ENCODE results near the gene RPUSD1.
"Not testable (repeated sequence)": the region's sequence is repeated elsewhere in the genome, so short reads cannot be mapped to it uniquely, and the experiment has no call there.

The RPUSD1 gene

DNA sequence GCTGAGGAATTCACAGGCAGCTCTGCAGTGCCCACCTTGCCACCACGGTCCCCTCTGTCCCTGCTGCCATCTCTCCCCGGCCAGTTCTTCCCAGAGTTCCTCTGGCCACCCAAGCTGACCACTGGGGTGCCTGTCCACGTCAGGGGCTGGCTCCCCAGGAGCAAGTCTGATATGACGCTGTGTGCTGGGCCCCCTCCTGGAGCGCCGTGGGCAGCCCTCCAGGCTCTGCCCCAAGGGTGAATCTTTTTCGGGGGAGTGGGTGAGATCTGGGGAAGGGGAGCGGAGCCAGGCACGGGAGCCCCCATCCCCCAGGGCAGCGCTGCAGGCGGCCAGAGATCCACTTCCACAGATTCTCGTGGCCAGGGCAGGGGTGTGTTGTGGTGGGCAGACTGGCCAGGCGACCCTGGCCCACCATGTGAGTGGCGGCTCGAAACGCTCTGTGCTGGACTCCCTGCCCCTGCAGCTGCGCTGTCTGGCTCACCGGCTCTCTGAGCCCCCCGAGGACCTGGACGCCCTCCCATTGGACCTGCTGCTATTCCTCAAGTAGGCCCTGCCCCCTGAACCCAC is 23.9 kb downstream of the RPUSD1 start:
- ATAC-seq: no peak

DNA sequence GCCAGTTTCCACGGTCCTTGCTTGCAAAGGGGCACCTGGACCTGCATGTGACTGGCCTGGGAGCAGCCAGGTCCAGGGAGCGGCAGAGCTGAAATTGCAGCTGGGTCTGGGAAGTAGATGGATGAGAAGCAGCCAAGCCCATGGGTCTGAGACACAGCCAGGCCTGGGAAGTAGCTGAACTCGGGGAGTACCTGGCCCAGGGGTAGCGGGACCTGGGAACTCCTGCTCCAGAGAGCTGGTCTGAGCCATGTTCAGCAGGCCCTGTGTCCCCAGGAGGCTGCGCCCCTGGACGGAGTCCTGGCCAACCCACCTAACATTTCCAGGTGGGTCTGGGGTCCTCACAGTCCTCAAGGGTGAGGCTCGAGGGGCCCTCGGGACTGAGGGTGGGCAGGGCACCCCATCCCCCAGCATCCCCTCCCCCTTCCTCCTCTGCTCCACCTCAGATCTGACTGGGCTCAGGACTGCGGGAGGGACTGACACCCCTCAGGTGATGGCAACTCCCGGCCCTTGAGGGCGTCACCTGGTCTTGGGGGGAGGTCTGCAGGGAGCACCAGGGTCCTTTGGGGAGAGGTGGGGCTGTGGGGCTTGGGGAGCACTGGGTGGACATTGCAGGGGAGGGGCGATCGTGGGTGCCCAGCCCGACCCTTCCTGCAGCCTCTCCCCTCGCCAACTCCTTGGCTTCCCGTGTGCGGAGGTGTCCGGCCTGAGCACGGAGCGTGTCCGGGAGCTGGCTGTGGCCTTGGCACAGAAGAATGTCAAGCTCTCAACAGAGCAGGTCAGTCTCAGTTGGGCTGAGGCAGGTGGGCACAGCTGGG is 24.6 kb downstream of the RPUSD1 start:
- no peak for ATAC-seq

DNA sequence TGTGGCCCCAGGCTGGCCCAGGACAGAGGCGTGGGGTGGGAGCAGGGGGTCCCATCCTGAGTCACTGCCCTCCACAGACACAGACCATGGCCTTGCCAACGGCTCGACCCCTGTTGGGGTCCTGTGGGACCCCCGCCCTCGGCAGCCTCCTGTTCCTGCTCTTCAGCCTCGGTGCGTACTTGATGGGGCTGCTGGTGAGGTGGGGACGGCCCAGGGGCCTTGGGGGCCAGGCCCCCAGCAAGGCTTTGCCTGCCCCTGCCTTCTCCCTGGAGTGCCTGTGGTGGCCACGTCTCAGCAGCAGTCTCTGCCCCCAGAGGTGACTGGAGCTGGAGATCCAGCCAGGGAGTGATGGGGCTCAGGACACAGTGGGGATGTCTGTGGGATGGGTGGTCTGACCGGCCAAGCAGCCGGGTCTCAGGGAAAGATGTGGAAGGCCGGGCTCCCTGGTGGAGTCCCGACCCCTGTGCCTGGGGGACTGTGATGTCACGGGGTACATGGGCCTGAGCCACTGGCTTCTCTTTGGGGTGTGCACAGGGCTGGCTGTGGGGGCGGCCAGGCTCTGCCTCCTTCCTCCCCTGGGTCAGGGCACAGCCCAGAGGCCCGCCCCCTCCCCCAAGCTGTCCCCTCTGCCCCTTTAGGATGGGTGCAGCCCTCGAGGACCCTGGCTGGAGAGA is 25.4 kb downstream of the RPUSD1 start:
- no peak for ATAC-seq

DNA sequence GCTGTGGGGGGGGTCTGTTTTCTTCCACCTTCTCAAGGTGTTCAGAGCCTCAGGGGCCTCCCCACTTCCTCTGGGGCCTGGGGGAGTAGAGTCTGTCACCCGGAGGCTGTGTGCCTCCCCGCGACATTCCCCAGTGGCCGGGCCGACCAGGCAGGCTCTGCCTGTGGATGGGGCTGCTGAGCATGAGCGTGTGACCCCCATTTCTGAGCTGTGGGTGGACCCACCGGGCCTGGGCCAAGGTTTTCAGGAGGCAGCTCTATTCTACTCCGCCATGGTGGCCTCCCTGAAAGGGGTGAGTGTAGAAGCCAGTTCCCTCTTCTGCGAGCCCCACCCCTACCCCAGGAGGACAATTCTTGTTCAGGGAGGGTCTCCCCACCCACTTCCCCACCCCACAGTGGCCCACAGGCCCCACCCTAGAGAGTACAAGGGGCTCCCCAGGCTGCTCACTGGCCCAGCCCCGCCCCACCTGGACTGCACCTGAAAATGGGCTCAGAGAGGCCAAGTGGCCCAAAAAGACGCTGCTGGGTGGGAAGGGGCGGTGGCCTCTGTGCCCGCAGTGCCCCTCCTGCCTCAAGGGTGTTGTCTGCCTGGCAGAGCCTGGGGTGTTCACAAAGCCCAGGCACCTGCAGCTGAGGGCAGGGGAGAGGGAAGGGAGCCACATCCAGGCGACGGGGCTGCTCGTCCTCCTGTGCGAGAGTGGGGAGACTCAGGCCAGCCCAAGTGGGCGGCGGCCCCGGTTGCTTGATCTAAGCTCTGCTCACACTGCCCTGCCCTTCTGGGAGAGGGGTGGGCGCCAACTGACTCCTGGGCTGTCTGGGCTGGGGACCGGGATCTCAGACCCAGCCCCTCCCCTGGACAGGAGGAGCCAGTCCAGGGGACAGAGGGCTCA is 26.3 kb downstream of the RPUSD1 start:
- ATAC-seq: no peak

DNA sequence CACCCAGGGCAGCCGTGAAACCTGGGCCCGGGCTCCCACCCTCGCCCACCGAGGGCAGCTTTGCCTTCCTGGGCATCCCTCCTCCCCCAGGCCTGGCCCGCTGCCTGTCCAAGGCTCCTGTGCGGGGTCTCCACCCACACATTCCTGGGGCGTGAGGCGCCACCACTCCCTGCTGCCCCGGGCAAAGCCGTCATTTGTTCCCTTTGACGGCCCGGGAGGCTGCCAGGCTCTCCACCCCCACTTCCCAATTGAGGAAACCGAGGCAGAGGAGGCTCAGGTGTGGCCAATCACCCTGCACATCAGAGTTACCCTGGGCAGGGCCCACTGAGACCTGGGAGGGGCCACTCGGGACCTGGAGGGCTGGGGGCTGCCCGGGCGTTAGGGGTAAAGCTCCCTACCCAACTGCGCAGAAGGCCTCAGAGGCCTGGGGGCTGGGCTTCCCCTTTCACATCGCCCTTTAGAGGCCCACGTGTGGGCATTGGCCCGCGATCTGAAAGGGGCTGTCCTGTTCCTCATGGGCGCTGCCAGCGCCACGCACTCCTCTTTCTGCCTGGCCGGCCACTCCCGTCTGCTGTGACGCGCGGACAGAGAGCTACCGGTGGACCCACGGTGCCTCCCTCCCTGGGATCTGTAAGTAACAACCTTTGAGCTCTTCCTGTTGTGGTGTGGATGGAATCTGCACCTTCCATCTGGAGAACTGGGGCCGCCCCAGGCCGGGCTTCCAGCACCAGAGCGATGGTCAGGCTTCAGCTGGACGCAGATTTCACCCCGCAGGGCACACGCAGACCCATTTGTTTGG is 27.4 kb downstream of the RPUSD1 start, which contains the start of gene MSLN:
Gene MSLN, plus strand, starts transcription at position 190 of the 799 bp plus-strand sequence. CDS start 1,947 bp downstream, outside the sequence.
- no peak for ATAC-seq

DNA sequence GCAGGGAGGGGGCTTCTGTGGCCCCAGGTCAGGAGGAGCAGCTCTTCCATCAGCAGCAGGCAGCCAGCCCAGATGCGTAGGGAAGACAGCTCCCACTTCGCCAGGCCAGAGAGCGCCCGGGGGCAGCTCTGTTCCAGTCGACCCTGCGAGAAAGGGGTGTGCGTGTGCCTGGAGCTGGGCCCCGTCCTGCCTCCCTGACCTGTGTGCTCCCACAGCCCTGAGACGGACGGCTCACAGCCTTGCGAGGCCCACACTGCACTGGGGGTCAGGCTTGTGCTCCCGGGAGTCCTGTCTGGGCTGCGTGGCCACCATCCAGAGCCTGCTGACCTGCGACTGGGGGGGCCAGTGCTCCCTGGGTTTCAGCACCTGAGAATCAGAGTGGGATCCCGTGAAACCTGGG is 28.1 kb downstream of the RPUSD1 start:
- no peak for ATAC-seq

DNA sequence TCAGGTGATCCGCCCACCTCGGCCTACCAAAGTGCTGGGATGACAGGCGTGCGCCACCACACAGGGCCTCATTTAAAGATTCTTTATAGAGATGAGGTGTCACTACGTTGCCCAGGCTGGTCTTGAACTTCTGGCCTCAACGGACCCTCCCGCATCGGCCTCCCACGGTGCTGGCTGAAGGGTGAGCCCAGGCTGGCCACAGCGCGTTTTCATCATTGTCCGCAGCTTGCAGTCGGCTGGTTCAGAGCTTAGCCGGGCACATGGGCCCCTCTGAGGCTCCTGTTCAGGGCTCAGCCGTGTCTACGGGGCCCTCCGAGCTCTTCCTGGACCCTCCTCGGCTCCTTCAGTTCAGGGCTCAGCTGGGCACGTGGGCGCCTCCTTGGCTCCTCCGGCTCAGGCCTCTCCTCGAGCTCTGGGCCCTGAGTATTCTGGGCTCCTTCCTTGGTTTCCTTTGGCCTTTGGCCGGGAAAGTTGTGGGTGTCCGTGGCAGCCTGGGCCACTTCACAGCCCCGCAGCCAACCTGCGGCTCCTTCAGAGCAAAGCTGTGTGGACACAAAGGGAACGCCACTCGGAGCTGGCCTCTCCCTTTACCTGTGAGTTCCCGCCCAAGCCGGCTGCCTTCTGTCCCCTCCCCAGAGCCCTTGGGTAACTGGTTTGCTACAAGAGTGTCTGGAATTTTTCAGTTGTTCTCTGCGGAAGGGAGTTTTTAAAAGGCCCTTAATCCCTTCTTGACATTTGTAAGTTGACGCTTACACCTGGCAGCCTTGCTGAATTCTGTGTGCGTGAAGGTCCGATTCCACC is 28.9 kb downstream of the RPUSD1 start:
- no peak for ATAC-seq

DNA sequence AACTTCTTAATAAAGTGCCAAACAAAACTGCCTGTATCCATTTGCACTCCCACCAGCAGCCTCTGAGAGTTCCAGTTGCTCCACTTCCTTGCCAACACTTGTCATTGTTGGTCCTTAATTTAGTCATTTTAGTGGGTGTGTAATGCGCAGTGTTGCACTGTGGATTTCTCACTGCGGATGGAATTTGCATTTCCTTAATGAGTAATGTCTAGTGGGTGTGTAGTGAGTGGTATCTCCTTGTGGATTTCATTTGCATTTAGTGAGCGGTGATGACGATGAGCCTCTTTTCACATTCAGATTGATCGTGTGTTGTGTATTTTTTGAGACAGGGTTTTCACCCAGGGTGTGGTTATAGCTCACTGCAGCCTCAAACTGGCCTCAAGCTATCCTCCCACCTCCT is 31.8 kb downstream of the RPUSD1 start:
- no peak for ATAC-seq

DNA sequence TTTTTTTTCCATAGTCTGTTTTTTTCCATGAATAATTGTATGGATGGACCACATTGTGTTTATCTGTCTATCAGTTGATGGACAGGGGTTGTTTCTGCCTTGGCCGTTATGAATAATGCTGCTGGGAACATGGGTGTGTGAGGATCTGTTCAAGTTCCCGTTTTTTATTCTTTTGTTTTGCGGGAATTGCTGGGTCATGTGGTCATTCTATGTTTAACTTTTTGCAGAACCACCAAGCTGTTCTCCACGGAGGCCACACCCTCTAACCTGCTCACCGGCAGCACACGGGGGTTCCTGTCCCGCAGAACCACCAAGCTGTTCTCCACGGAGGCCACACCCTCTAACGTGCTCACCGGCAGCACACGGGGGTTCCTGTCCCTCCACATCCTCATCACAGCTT is 33.5 kb downstream of the RPUSD1 start:
- ATAC-seq: no peak

DNA sequence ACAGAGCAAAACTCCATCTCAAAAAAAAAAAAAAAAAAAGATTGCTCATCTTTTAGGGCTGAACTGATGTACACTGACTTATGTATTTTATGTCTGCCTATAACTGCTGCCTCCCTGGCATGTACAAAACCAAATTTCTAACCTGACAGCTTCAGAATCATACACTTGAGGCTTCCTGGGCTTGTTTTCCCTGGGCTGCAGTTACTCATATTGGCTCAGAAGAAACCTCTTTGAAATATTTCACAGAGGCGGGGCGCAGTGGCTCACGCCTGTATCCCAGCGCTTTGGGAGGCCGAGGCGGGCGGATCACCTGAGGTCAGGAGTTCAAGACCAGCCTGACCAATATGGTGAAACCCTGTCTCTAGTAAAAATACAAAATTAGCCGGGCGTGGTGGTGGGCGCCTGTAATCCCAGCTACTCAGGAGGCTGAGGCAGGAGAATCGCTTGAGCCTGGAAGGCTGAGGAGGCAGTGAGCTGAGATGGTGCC is 34.0 kb downstream of the RPUSD1 start:
- ATAC-seq: not testable (repeated sequence)

DNA sequence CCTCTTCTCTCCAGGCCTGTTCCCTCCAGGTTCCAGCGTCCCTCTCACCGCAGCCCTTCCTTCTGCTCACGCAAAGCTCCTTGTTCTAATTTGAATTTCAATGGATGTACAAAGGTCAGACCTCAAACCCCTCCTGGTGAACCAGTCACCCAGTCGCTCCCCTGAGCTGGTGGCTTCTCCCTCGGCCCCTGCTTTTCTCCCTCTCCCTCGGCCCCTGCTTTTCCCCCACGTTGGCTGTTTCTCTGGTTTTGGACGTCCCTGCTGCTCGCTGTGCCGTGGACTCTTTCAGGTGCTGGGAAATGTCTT is 36.2 kb downstream of the RPUSD1 start:
- ATAC-seq: no peak

DNA sequence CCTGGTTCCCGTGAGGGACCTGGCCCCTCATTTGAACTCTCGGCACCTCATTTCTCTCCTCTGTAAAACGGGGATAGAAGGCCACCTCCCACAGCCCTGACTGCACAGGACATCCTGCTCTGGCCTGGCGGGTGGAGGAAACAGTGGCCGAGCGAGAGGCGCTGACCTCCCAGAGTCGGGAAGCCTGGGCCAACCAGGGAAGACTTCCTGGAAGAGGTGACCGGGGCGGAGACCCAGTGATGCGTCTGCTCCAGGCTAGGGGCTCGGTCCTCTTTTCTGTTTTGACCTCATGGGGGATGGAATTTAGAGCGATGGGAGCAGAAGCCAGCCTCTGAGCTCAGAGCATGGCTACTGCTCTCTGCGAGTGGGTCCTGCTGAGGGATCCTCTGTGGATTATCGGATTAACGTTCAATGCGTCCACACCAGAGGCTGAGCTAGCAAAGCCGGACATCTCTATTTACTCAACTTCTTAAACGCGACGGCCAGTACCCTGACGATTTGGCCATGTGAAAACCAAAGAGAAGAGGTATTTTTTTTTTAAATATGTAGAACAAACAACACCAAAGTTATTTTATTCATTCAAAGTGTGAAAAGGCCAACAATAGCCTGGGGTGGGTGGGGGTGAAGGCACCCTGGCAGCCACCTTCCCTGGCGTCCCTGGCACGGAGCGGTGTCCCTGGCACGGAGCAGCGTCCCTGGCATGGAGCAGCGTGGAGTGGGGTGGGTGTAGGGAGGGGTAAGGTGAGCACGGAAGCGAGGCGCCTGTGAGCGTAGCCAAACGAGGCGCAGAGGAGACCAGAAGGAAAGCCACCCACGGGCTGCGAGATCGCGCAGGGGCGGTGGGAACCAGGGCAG is 36.8 kb downstream of the RPUSD1 start:
- no peak for ATAC-seq

DNA sequence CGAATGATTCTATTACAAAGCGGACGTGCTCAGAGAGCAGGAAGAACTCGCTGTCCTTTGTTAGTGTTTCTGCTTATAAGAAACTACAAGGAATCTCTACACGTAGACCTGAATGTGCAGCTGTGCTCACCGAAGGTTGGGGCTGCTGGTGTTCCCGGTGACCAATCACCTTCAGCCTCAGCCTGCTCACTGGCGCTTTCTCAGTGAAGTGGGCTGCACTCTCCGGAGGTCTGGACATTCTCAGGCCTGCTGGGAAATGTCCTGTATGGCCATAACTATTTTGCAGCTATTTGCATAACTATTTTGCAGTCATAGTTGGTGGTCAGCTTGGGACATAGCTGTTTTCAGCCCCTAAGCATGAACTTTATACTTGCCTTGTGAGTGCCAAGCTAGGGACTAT is 37.7 kb downstream of the RPUSD1 start:
- no peak for ATAC-seq

DNA sequence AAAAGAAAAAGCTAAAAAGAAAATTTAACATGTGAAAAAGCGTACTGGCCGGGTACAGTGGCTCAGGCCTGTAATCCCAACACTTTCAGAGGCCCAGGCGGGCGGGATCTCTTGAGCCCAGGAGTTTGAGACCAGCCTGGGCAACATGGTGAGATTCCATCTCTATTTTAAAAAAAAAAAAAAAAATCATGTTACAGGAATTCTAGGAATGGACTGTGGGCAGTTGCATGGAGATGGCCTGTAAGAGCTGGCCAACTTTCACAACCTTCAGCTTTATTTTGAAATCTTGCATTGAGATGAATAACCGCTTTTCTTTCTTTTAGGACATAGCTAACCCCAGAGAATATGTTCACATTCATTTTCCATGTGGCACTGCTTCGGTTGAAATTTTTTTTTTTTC is 39.2 kb downstream of the RPUSD1 start:
- ATAC-seq: no peak

DNA sequence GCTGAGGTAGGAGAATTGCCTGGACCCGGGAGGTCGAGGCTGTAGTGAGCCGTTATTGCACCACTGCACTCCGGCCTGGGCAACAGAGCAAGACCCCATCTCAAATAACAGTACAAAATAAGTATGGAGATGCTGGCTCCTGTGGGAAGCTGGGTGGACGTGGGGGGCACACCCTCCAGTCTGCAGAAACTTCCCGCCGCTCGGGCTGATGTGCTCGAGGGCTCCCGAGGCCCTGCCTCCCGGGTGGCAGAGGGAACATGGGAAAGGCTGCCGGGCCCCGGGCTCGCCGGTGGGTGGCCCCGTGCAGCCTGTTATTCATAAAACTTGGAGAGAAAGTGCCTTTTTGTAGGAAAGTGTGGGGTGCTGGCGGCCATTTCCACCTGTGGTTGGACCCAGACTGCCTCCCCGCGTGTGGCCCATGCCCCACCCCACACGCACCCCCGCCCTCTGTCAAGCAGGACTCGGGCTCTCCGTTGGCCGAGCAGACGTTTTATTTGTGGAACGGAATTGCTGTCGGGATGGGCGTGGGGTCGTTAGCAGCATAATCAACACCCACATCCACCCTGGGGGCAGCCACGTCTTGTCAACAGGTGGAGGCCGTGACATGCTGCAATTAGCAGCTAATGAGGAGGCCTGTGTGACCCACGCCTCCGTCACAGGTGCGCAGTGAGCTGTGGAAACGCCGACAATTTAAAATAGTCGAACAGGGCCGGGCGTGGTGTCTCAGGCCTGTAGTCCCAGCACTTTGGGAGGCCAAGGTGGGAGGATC is 40.0 kb downstream of the RPUSD1 start:
- ATAC-seq: no peak

DNA sequence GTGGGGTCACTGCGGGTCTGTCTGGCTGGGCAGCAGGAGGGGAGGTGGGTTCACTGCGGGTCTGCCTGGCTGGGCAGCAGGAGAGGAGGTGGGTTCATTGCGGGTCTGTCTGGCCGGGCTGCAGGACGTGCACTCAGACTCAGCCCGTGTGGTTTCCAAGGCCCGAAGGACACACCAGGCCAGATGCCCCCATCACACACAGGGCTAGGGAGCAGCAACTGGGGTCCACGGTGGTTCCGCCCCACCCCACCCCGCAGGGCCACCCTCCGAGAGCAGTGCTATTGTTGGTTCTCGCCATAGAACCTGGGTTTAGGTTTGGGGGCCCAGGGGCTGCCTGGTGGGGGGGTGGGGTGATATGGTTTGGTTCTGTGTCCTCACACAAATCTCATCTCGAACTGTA is 41.5 kb downstream of the RPUSD1 start:
- no peak for ATAC-seq

DNA sequence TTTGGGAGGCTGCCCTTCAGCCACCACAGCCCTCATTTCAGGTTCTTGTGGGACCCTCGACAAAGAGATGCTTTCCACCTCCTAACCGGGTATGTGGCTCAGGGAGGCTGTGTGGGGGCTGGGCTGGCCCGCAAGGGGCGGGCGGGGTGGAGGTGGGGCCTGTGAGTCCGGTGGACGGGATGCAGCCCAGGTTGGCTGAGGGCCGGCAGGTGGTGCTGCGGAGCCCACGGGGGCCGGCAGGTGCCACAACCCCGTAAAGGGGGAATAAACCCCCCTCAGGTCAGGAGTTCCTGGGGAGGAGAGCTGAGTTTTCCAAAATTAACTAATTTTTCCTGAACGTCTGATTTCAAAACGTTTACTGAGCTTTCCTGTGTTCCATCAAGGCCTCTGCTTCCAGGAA is 42.4 kb downstream of the RPUSD1 start:
- no peak for ATAC-seq

DNA sequence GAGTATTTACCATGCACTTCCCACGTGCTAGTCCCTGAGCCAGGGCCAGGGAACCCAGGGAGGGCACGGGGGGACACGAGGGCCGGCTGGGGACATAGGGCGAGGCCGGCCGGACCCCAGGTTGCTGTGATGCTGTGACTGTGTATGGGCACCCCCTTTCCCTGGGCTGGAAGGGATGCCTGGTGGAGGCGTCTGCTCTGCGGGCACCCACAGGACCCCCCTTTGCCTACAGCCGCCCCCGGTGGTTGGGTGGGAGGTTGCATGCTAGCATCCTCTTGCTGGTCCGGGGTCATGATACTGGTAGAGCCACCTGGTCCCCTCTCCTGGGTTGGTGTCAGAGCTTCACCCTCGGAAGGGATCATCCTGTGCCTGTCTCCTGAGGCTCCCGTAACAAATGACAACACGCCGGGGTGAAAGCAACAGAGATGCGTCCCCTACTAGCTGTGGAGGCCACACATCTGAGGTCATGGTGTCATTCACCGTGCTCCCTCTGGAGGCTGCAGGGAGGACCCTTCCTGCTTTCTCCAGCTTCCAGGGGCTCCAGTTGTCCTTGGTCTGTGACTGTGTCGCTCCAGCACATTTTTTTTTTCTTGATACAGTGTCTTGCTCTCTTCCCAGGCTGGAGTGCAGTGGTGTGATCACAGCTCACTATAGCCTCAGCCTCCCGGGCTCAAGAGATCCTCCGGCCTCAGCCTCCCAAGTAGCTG is 44.2 kb downstream of the RPUSD1 start:
- ATAC-seq: no peak

DNA sequence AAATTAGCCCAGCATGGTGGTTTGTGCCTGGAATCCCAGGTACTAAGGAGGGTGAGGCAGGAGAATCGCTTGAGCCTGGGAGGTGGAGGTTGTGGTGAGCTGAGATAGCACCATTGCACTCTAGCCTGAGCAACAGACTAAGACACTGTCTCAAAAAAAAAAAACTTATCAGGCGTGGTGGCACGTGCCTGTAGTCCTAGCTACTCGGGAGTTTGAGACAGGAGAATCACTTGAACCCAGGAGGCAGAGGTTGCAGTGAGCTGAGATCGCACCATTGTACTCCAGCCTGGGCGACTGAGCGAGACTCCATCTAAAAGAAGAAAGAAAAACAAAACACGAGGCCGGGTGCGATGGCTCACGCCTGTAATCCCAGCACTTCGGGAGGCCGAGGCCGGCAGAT is 45.3 kb downstream of the RPUSD1 start:
- not testable (repeated sequence) for ATAC-seq

All from activated CD4-positive, CD25-positive, alpha-beta regulatory T cell treated with anti-CD3 and anti-CD28 coated beads, Interleukin-2, amount 50 U/mL, for 24 hours (primary cell).